ENCODE results near the gene NOL4L. TPM values are rescaled to one million over a fixed set of nuclear protein-coding genes. Genes with fewer than 3 reads are reported as not detected.
A peak's percentile ranks its signal among the peaks of the same experiment; 100 is the strongest.

Gene NOL4L
- total and polyA plus RNA-seq, 10 donors, result 3.4 to 45.4 (median 28.6) TPM

DNA sequence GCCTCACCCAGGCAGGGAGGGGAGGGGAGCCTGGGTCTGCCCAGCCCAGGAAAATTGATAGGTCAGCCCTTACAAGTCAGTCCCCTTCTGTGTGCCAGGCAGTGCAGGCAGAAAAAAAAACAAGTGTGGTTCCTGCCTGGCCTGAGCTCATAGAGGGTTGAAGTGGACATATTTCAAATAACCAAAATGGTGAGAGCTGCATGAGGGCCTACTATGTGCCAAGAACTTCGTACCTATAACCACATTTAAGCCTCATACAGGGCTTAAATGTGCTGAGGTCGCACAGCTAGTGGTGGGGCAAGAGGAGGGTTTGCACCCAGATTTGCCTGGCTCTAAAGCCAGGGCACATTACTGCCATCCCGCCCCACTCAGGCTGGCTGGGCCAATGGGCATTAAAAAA is 6.9 kb upstream of the NOL4L start:
- H3K4me1 ChIP-seq, result peaks cover 0 to 8% (median 3%) of the 10 kb centered on the region in 6 donors
- TF ChIP-seq, protein P1, sequence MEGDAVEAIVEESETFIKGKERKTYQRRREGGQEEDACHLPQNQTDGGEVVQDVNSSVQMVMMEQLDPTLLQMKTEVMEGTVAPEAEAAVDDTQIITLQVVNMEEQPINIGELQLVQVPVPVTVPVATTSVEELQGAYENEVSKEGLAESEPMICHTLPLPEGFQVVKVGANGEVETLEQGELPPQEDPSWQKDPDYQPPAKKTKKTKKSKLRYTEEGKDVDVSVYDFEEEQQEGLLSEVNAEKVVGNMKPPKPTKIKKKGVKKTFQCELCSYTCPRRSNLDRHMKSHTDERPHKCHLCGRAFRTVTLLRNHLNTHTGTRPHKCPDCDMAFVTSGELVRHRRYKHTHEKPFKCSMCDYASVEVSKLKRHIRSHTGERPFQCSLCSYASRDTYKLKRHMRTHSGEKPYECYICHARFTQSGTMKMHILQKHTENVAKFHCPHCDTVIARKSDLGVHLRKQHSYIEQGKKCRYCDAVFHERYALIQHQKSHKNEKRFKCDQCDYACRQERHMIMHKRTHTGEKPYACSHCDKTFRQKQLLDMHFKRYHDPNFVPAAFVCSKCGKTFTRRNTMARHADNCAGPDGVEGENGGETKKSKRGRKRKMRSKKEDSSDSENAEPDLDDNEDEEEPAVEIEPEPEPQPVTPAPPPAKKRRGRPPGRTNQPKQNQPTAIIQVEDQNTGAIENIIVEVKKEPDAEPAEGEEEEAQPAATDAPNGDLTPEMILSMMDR (IDR thresholded peaks at IDR 0.05 in 8 of 11, conservative IDR thresholded peaks at IDR 0.05 in 3 of 11), result no peak
- TF ChIP-seq POLR2AphosphoS5 (IDR thresholded peaks at IDR 0.05) (no peak), POLR2A (IDR thresholded peaks at IDR 0.05) (no peak)
- no peak overlapping the region for H3K27ac ChIP-seq
- H3K27me3 ChIP-seq (replicated peaks in 1 of 7), result peaks cover 0 to 7% (median 0%) of the 10 kb centered on the region in 7 donors
- intact Hi-C loops (cut with DNase I; ENCODE audit: low total_unique reads), result no loop called here
- 81 to 100% (median 95%) methylated on average over 3 of the region's 3 CpGs for WGBS, 5 donors
- H3K36me3 ChIP-seq, result no peaks in the 10 kb centered on the region
- no peak for DNase-seq
- H3K9me3 ChIP-seq, result no peaks in the 10 kb centered on the region
- H3K4me3 ChIP-seq, result no peak overlapping the region

DNA sequence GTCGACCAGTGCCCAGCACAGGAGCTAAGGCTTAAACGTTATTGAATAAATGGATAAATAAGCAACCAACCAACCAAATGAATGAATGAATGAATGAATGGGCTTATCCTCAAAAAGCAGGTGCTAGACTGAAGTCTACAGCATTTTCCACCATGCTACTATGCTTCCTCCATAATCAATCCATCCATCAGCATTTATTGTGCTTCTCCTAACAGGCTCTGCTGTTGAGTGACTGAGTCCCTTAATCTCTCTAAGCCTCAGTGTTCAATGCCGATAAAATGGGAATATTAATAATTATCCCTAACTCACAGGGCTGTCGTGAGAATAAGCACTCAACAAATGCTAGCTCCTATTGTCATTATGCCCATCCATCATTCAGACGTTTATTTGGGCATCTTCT is 4.6 kb upstream of the NOL4L start:
- Histone ChIP-seq H3K4me1 (peaks cover 4 to 28% (median 14%) of the 10 kb centered on the region in 6 donors), H3K36me3 (no peaks in the 10 kb centered on the region), H3K4me3 (no peak overlapping the region), H3K9me3 (no peaks in the 10 kb centered on the region), H3K27ac (no peak overlapping the region), H3K27me3 (replicated peaks in 1 of 7) (peaks cover 0 to 28% (median 6%) of the 10 kb centered on the region in 7 donors)
- WGBS, 5 donors, result 80 to 94% (median 90%) methylated on average over 5 of the region's 5 CpGs
- no peak for DNase-seq
- TF ChIP-seq, protein P1 (IDR thresholded peaks at IDR 0.05 in 8 of 11, conservative IDR thresholded peaks at IDR 0.05 in 3 of 11), result no peak
- no peak for TF ChIP-seq POLR2A (IDR thresholded peaks at IDR 0.05)
- TF ChIP-seq POLR2AphosphoS5 (IDR thresholded peaks at IDR 0.05), result no peak
- intact Hi-C loops (cut with DNase I; ENCODE audit: low total_unique reads), result loop anchor here (10.0 kb wide), 1 partner anchor 55 kb away; no protein-coding TSS in a partner anchor

DNA sequence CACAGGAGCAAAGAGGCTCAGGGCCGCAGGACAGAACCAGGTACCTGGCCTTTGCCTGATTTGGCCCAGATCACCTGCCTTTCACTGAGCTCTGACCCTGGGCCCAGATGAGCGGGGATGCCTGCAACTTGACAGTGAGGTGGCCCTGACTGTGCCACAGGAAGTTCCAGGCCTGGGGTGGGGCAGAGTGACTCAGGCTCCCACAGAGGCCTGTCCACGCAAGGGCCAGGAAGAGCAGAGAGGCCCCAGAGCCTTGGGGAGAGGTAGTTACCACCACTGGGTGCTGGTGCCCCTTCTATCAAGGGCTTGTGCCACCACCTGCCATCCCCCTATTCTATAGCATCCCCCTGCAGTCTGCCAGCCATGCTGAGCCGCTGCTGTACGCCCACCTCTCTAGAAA is 4.1 kb upstream of the NOL4L start:
- Histone ChIP-seq H3K9me3 (no peaks in the 10 kb centered on the region), H3K36me3 (no peaks in the 10 kb centered on the region), H3K27me3 (replicated peaks in 1 of 7) (peaks cover 0 to 33% (median 6%) of the 10 kb centered on the region in 7 donors), H3K4me3 (no peak overlapping the region), H3K27ac (peak overlapping the region in 1 of 8 donors; percentile 21), H3K4me1 (peaks cover 4 to 32% (median 16%) of the 10 kb centered on the region in 6 donors)
- TF ChIP-seq POLR2A (IDR thresholded peaks at IDR 0.05), result no peak
- TF ChIP-seq, protein P1 (IDR thresholded peaks at IDR 0.05 in 8 of 11, conservative IDR thresholded peaks at IDR 0.05 in 3 of 11), result no peak
- peak in 1 of 3 donors; percentile 11 for TF ChIP-seq POLR2AphosphoS5 (IDR thresholded peaks at IDR 0.05)
- intact Hi-C loops (cut with DNase I; ENCODE audit: low total_unique reads), result loop anchor here (10.0 kb wide), 1 partner anchor 54 kb away; no protein-coding TSS in a partner anchor
- DNase-seq, result no peak
- WGBS, 5 donors, result 70 to 100% (median 80%) methylated on average over 3 to 5 of the region's 5 CpGs

DNA sequence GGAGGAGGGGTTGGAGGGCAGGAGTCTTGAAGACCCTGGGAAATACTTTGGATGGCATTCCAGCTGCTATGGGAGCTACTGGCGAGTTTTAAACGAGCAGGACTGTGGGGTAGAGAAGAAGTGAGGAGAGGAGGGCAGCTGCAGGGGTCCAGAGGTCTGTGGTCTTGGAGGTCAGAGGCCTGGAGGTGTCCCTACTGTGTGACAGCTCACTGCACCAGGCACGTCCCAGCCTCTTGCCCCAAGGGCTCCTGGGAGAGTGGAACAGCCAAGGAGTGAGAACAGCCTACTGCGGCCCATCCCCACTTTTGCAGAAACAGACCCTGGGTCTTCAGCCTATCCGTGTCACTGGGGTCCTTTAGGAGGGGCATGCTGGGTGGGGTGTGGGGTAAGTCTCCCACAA is 2.9 kb upstream of the NOL4L start:
- Histone ChIP-seq H3K27ac (no peak overlapping the region), H3K27me3 (replicated peaks in 1 of 7) (peaks cover 0 to 45% (median 6%) of the 10 kb centered on the region in 7 donors), H3K4me1 (peaks cover 4 to 44% (median 19%) of the 10 kb centered on the region in 6 donors), H3K36me3 (no peaks in the 10 kb centered on the region), H3K4me3 (no peak overlapping the region), H3K9me3 (no peaks in the 10 kb centered on the region)
- TF ChIP-seq POLR2A (IDR thresholded peaks at IDR 0.05) (no peak), POLR2AphosphoS5 (IDR thresholded peaks at IDR 0.05) (no peak)
- TF ChIP-seq, protein P1 (IDR thresholded peaks at IDR 0.05 in 8 of 11, conservative IDR thresholded peaks at IDR 0.05 in 3 of 11), result no peak
- intact Hi-C loops (cut with DNase I; ENCODE audit: low total_unique reads), result loop anchor here (10.0 kb wide), 1 partner anchor 53 kb away; no protein-coding TSS in a partner anchor
- no peak for DNase-seq
- 83 to 93% (median 91%) methylated on average over 5 of the region's 5 CpGs for WGBS, 5 donors
